ENCODE measurements around the gene SMR3B. TPM values are rescaled to one million over a fixed set of nuclear protein-coding genes. Genes with fewer than 3 reads are reported as not detected.

The SMR3B gene
- total RNA-seq, 4 donors from 2014 or later = not detected

- no peak for ATAC-seq
- intact Hi-C loops (cut with DNase I; ENCODE audit: low total_unique reads) (no loop called here), in situ Hi-C loops (cut with MboI; ENCODE audit: low sequenced_read_pairs in 4 of 4) (no loop called here)
- no peaks in the 10 kb centered on the region for H3K9me3 ChIP-seq
- H3K36me3 ChIP-seq = no peaks in the 10 kb centered on the region
- H3K4me1 ChIP-seq = no peaks in the 10 kb centered on the region
- no peaks in the 10 kb centered on the region for H3K27me3 ChIP-seq
- DNase-seq = no peak
- TF ChIP-seq POLR2A (IDR thresholded peaks at IDR 0.05) (no peak), CTCF (IDR thresholded peaks at IDR 0.05 in 4 of 5, conservative IDR thresholded peaks at IDR 0.05 in 1 of 5) (no peak)
- H3K4me3 ChIP-seq = no peak overlapping the region
- no peak overlapping the region for H3K27ac ChIP-seq
Measured at GRCh38 chr4:70437197-70437596, 54.3 kb downstream of the SMR3B start.

Other genes starting within 250 kb of the SMR3B start
- gene PRR27, start 228.9 kb upstream of the SMR3B start, total RNA-seq = not detected
- not detected for gene ODAM, start 187.4 kb upstream of the SMR3B start, total RNA-seq
- gene FDCSP, start 157.0 kb upstream of the SMR3B start, total RNA-seq = not detected
- gene CSN3, start 140.5 kb upstream of the SMR3B start, total RNA-seq = not detected
- not detected for gene CABS1, start 48.1 kb upstream of the SMR3B start, total RNA-seq
- gene SMR3A, start 22.4 kb upstream of the SMR3B start, total RNA-seq = not detected
- gene OPRPN, start 14.8 kb downstream of the SMR3B start, total RNA-seq = not detected
- gene MUC7, start 89.1 kb downstream of the SMR3B start, total RNA-seq = not detected
- gene AMTN, start 135.4 kb downstream of the SMR3B start, total RNA-seq = not detected
- not detected for gene AMBN, start 209.1 kb downstream of the SMR3B start, total RNA-seq
- 1 to 10 TPM in 3 of 4 donors, under 1 TPM in 1; 0.20 to 9.2 (median 2.8) TPM for gene ENAM, start 245.6 kb downstream of the SMR3B start, total RNA-seq

Data from gastrocnemius medialis (tissue), 4 donors.